Stimulated activated naive CD8-positive, alpha-beta T cell treated with anti-CD3 and anti-CD28 coated beads, Interleukin-15, amount 100 ng/mL, for 72 hours (primary cell): ENCODE data around the gene ZNF845.
"Not testable (repeated sequence)": the region's sequence is repeated elsewhere in the genome, so short reads cannot be mapped to it uniquely, and the experiment has no call there.

ENCODE experiments used
- ATAC-seq: fragments of 150-1000 bp; cut with Tn5 transposase; 2 replicates; pipeline ENCODE4 v1.10.0; 2021; ENCODE audit warnings: mild to moderate bottlenecking, moderate library complexity
- DNase-seq, 2 donors: peaks; one replicate each; pipeline ENCODE4 v3.0.0; 2021 to 2022
- H3K27ac Mint-ChIP-seq, 2 donors: one replicate each; pipeline ENCODE4 v1.8.0; 2022; ENCODE audit warnings: mild to moderate bottlenecking in 2 of 2, mixed read lengths in 2 of 2, moderate library complexity in 2 of 2
- H3K27me3 Mint-ChIP-seq: one replicate; pipeline ENCODE4 v1.8.0; 2022; ENCODE audit warnings: mixed read lengths
- H3K4me1 Mint-ChIP-seq: one replicate; pipeline ENCODE4 v1.8.0; 2022; ENCODE audit warnings: mild to moderate bottlenecking, mixed read lengths
- H3K4me3 Mint-ChIP-seq, 2 donors: one replicate each; pipeline ENCODE4 v1.8.0; 2022; ENCODE audit warnings: mild to moderate bottlenecking in 2 of 2, mixed read lengths in 2 of 2, moderate library complexity in 1 of 2
- H3K9me3 Mint-ChIP-seq, 2 donors: one replicate each; pipeline ENCODE4 v1.8.0; 2022; ENCODE audit warnings: mixed read lengths in 2 of 2

Gene ZNF845

DNA sequence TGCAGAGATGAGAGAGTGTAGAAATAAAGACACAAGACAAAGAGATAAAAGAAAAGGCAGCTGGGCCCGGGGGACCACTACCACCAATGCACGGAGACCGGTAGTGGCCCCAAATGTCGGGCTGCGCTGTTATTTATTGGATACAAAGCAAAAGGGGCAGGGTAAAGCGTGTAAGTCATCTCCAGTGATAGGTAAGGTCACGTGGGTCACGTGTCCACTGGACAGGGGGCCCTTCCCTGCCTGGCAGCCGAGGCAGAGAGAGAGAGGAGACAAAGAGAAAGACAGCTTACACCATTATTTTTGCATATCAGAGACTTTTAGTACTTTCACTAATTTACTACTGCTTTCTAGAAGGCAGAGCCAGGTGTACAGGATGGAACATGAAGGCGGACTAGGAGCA is 26.5 kb downstream of the ZNF845 start:
- H3K4me3 Mint-ChIP-seq, H3K4me1 Mint-ChIP-seq, ATAC-seq, H3K27me3 Mint-ChIP-seq, DNase-seq: not testable (repeated sequence)
- peak overlapping the region in 1 of 2 donors; percentile 19 for H3K27ac Mint-ChIP-seq
- H3K9me3 Mint-ChIP-seq: peaks cover 22 to 37% of the 10 kb centered on the region in 2 donors

DNA sequence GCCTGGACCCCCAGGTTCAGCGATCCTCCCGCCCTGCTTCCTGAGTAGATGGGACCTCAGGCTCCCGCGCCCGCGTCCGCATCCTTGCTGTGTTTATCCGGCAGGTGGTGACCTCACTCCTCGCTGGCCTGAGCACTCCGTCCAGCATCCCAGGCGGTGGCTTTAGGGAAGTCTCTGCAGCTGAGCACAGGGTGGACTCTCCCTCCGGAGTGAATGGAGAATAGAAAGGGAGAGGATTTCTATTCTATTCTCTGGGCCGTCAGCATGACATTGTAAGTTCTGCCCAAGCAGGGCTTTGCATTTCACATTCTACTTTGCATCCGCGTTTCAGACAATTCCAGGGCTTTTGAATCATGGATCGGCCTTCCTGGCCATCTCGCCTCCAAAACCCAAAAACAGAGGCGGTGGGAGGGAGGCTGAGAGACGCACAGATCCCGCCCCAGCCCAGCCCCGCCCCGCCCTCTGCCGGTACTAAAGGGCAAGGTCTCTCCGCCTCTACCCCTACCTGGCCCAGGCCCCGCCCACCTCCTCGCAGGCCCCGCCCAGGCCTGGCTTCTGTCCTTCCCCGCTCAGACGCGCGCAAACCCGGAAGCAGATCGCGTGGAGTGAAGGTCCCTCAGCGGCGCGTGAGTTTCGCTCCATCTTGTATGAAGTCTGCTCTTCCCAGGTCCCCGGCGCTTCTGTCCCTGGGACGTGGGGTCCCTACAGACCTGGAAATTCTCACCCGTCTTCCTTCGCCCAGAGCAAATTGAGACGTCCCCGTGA is 31.8 kb downstream of the ZNF845 start, which contains the start of gene ZNF525:
ZNF525 (plus strand) TSS at position 572 of the 765 bp plus-strand sequence. CDS start 6,577 bp downstream, outside the sequence.
- H3K27me3 Mint-ChIP-seq: no peaks in the 10 kb centered on the region
- peak within 1 kb of the TSS; percentile 90 to 91 for H3K4me3 Mint-ChIP-seq
- peak within 1 kb of the TSS; percentile 88 to 95 for H3K27ac Mint-ChIP-seq
- peaks cover 2 to 15% of the 10 kb centered on the region in 2 donors for H3K9me3 Mint-ChIP-seq
- peaks cover 22% of the 10 kb centered on the region for H3K4me1 Mint-ChIP-seq
- peak; percentile 96 for DNase-seq
- peak; percentile 100 for ATAC-seq

DNA sequence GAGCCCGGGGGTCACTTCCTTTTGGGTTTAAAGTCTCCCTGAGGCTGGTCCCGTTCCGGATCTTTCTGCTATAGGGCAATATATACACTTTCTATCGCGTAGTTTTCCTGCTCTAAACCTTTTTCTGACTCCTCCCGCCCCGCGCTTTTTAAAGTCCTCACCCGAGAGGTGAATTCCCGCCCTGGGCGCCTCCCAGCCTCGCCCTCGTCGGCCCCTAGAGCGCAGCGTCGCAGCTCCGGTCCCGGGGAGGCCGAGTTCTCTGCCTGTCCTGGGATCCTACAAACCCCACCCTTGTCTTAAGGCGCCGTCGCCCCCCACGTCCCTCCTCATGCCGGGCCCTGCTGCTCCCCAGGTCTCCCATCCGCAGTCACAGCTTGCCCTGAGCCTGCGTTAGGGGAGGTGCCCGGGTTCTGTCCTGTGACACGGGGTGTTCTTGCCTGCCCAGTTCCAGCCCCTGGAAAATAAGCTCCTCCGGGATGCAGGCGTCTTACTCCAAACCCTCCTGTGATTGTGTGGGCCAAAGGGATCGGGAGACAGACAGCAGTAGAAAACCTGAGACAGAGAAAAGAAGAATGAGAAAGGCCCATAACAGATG is 32.4 kb downstream of the ZNF845 start:
- H3K4me1 Mint-ChIP-seq: peaks cover 22% of the 10 kb centered on the region
- peak; percentile 74 for ATAC-seq

DNA sequence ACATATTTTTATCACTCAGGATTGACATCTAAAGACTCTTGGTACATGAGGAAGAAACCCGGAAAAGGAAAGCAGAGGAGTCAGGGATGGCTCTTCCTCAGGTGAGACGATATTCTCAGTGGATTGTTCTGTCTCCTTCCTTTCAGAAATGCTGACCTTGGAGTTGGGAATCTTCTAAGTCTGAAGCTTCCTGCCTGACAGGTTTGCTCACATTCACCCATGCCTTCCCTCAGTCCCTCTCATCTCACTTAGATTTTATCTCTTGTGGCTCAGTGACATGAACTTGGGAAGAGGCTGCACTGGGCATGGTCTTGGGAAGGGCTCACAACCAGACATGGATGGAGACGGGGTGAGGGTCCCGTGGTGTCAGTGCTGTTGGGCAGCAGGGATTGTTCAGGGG is 38.6 kb downstream of the ZNF845 start:
- no peaks in the 10 kb centered on the region for H3K27me3 Mint-ChIP-seq
- no peak overlapping the region for H3K4me3 Mint-ChIP-seq
- ATAC-seq (no peak), DNase-seq (no peak)
- no peak overlapping the region for H3K27ac Mint-ChIP-seq
- peaks cover 11% of the 10 kb centered on the region for H3K4me1 Mint-ChIP-seq
- H3K9me3 Mint-ChIP-seq: peaks cover 13 to 36% of the 10 kb centered on the region in 2 donors

More for the DNA sequence above, 32.4 kb downstream of the ZNF845 start:
- Mint-ChIP-seq H3K9me3 (peaks cover 6 to 15% of the 10 kb centered on the region in 2 donors), H3K27me3 (no peaks in the 10 kb centered on the region), H3K4me3 (peak overlapping the region; percentile 90 to 91), H3K27ac (peak overlapping the region; percentile 88 to 95)
- DNase-seq: no peak

DNA sequence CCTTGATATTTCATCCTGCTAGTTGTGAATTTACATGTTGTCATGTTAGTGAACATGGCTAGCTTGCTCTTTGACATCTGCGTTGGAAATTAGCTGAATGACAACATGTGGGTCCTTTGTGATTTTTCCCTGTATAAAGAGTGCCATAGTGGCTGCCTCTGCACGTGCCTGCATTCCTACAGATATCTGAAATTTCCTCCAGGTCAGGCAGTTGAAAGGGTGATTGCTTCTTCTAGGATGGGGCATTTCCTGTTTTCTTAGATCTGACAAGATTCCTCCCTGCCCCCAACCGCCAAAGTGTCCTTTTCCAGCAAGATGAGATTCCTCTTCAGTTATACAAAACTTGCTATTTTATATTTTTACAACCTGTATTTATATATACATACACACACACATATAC is 40.7 kb downstream of the ZNF845 start:
- no peak for DNase-seq
- H3K9me3 Mint-ChIP-seq: peaks cover 4 to 36% of the 10 kb centered on the region in 2 donors
- no peak overlapping the region for H3K4me3 Mint-ChIP-seq
- H3K27ac Mint-ChIP-seq: no peak overlapping the region
- no peak for ATAC-seq
- H3K27me3 Mint-ChIP-seq: no peaks in the 10 kb centered on the region
- no peaks in the 10 kb centered on the region for H3K4me1 Mint-ChIP-seq

DNA sequence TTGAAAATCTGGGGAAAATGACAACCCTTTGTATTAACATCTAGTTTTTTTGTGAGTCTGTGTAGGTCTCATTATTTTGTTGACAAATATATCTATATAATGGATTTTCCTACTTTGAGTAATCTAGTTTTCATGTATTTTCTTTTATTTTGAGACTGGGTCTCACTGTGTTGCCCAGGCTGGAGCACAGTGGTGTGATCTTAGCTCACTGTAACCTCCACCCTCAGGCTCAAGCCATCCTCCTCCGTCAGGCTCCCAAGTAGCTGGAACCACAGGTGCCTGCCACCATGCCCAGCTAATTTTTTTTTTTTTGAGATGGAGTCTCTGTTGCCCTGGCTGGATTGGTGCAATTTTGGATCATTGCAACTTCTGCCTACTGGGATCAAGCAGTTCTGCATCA is 41.2 kb downstream of the ZNF845 start:
- Mint-ChIP-seq H3K27me3 (no peaks in the 10 kb centered on the region), H3K4me1 (no peaks in the 10 kb centered on the region), H3K9me3 (peaks cover 4 to 36% of the 10 kb centered on the region in 2 donors), H3K4me3 (no peak overlapping the region), H3K27ac (no peak overlapping the region)
- no peak for ATAC-seq
- no peak for DNase-seq

DNA sequence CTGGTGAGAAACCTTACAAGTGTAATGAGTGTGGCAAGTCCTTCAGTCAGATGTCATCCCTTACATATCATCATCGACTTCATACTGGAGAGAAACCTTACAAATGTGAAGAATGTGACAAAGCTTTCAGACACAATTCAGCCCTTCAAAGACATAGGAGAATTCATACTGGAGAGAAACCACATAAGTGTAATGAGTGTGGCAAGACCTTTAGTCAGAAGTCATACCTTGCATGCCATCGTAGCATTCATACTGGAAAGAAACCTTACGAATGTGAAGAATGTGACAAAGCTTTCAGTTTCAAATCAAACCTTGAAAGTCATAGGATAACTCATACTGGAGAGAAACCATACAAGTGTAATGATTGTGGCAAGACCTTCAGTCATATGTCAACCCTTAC is 47.8 kb downstream of the ZNF845 start:
- no peak overlapping the region for H3K4me3 Mint-ChIP-seq
- H3K9me3 Mint-ChIP-seq: peaks cover 47 to 60% of the 10 kb centered on the region in 2 donors
- no peak overlapping the region for H3K27ac Mint-ChIP-seq
- no peaks in the 10 kb centered on the region for H3K4me1 Mint-ChIP-seq
- H3K27me3 Mint-ChIP-seq: no peaks in the 10 kb centered on the region
- no peak for ATAC-seq
- no peak for DNase-seq

DNA sequence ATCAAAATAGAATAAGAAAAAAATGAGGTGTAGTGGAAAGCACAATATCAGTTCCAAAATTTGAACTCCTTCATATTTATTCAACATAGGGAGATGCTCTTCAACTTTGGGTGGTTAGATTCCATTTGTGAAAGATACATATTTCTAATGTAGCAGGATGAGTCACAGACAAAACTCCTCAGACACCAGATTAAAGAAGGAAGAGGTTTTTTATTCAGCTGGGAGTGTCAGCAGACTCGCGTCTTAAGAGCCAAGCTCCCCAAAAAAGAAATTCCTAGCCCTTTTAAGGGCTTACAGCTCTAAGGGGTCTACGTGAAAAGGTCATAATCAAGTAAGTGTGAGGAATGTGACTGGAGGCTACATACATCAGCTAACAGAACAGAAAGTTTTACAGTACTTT is 54.6 kb downstream of the ZNF845 start:
- Mint-ChIP-seq H3K27ac (no peak overlapping the region), H3K27me3 (no peaks in the 10 kb centered on the region), H3K9me3 (peaks cover 43 to 71% of the 10 kb centered on the region in 2 donors), H3K4me1 (no peaks in the 10 kb centered on the region), H3K4me3 (no peak overlapping the region)
- no peak for DNase-seq
- no peak for ATAC-seq

DNA sequence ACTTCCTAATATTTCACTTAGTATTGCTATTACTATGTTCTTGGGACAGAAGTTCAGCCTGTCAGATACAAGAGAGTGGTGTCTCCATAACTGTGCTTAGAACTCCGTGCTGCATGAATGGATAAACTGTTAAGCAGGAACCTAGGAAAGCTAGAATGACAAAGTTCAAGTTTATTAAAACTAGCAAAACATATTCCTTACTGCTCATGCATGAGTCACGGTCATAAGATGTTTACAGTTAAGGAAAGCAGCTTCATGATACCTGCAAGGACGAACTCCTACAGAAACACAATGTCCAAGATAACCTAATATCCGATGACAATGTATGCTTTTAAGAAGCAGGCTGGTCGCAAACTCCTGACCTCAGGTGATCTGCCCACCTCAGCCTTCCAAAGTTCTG is 55.4 kb downstream of the ZNF845 start:
- no peak overlapping the region for H3K4me3 Mint-ChIP-seq
- peaks cover 3% of the 10 kb centered on the region for H3K4me1 Mint-ChIP-seq
- no peak overlapping the region for H3K27ac Mint-ChIP-seq
- DNase-seq (no peak), ATAC-seq (no peak)
- no peaks in the 10 kb centered on the region for H3K27me3 Mint-ChIP-seq
- peaks cover 42 to 71% of the 10 kb centered on the region in 2 donors for H3K9me3 Mint-ChIP-seq

DNA sequence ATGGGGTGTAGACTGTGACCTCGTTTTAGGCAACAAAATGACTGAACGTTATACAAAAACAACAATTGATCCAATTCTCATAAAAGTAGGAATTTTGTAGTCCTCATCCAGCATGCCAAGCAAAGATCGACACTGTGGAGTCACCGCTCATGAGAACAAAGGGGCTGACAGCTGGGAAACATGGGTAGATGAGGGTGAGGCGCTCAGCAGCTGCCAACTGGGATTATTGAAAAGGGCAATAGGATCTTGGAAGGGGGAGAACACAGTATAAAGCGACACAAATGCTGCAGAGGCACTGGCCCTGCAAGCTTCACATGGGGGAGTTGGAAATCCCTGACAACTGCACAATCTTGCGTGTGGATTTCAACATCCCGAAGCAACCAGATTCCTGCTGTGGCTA is 56.0 kb downstream of the ZNF845 start:
- Mint-ChIP-seq H3K27ac (no peak overlapping the region), H3K27me3 (no peaks in the 10 kb centered on the region), H3K4me1 (peaks cover 6% of the 10 kb centered on the region), H3K4me3 (no peak overlapping the region), H3K9me3 (peaks cover 40 to 67% of the 10 kb centered on the region in 2 donors)
- no peak for ATAC-seq
- DNase-seq: no peak

DNA sequence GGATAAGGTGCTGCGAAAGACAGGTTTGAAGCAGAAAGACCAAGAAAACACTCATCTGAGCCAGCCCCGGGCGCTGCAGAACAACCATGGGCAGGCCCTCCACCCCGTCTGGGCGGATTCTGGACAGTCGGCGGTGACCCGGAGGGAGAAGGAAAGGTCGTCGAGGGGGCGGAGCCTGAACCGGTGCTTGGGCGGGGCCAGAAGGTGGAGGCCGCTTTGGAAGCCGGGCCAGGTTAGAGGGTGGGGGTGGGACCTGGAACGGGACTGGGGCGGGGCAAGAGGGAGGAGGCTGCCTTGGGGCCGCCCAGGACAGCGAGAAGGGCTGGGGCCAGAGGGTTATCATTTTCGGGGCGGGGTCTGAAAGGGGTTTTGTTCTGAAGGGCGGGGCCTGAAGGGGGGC is 56.4 kb downstream of the ZNF845 start:
- no peak overlapping the region for H3K4me3 Mint-ChIP-seq
- no peak for DNase-seq
- H3K4me1 Mint-ChIP-seq: peaks cover 10% of the 10 kb centered on the region
- H3K9me3 Mint-ChIP-seq: peaks cover 36 to 63% of the 10 kb centered on the region in 2 donors
- H3K27me3 Mint-ChIP-seq: no peaks in the 10 kb centered on the region
- no peak for ATAC-seq
- no peak overlapping the region for H3K27ac Mint-ChIP-seq

DNA sequence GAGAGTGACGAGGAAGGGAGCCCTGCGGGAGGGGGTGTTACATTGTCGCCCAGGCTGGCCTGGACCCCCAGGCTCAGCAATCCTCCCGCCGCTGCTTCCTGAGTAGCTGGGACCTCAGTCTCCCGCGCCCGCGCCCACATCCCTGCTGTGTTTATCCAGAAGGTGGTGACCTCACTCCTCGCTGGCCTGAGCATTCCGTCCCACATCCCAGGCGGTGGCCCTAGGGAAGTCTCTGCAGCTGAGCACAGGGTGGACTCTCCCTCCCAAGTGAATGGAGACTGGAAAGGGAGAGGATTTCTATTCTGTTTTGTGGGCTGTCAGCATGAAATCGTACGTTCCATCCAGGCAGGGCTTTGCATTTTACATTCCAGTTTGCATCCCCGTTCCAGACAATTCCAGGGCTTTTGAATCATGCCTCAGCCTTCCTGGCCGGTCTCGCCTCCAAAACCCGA is 61.0 kb downstream of the ZNF845 start:
- Mint-ChIP-seq H3K27ac (peak overlapping the region; percentile 93 to 96), H3K4me1 (peaks cover 30% of the 10 kb centered on the region), H3K27me3 (no peaks in the 10 kb centered on the region), H3K9me3 (peaks cover 9 to 24% of the 10 kb centered on the region in 2 donors), H3K4me3 (peak overlapping the region; percentile 95)
- no peak for DNase-seq
- ATAC-seq: peak; percentile 1

DNA sequence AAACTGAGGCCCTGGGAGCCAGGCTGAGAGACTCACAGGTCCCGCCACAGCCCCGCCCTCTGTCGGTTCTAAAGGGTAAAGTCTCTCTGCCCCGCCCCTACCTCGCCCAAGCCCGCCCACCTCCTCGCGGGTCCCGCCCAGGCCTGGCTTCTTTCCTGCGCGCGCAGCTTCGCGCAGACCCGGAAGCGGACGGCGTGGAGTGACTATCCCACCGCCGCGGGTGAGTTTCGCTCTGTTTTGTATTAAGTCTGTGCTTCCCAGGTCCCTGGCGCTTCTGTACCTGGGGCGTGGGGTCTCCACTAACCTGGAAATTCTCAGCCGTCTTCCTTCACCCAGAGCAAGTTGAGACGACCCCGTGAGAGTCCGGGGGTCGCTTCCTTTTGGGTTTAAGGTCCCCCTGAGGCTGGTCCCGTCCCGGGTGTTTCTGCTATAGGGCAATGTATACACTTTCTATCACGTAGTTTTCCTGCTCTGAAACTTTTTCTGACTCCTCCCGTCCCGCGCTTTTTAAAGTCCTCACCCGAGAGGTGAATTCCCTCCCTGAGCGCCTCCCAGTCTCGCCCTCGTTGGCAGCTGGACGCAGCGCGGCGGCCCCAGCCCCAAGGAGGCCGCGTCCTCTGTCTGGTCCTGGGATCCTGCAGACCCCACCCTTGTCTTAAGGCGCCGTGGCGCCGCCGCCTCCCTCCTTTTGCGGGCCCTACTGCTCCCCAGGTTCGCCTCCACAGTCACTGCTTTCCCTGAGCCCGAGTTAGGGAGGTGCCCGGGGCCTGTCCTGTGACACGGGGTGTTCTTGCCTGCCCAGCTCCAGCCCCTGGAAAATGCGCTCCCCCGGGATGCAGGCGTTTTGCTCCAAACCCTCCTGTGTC is 61.7 kb downstream of the ZNF845 start, which contains the start of gene ZNF765:
ZNF765 (plus strand) TSS at position 176 of the 866 bp plus-strand sequence. CDS start 2,867 bp downstream, outside the sequence.
- Mint-ChIP-seq H3K27ac (peak within 1 kb of the TSS; percentile 93 to 96), H3K27me3 (no peaks in the 10 kb centered on the region), H3K4me3 (peak within 1 kb of the TSS; percentile 95), H3K4me1 (peaks cover 30% of the 10 kb centered on the region), H3K9me3 (peaks cover 7 to 17% of the 10 kb centered on the region in 2 donors)
- ATAC-seq (peak; percentile 99), DNase-seq (peak; percentile 95 to 96)

DNA sequence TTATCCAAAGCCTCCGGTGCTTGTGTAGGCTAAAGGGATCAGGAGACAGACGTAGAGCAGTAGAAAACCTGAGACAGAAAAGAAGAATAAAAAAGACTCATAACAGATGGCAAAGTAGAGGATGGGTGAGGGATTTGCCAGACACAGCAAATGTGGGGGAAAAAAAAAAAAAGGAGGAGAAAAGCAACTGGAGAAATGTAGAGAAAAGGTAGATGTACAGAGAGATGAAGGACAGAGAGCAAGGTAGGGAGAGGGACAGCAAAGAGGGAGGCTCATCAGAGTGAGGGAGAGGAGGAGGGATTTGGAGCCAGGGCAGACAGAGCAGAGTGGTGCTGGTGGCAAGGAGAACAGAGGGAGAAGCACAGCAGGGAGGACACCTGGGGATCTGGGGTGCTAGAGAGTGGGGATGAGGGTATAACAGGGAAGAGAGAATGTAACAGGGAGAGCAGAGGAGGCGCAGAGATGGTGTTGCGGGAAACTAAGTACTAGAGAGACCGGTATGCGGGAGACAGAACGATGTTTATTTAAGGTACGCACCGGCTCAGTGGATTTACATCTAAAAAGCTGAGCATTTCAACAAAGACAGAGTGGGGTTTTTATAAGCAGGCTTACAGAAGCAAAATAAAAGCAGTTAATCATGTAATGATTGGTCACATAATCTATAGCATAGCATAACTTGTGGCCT is 62.4 kb downstream of the ZNF845 start:
- Mint-ChIP-seq H3K4me3 (peak overlapping the region; percentile 95), H3K27ac (peak overlapping the region; percentile 93 to 96), H3K4me1 (peaks cover 30% of the 10 kb centered on the region), H3K9me3 (peaks cover 5 to 13% of the 10 kb centered on the region in 2 donors)
- H3K27me3 Mint-ChIP-seq, ATAC-seq, DNase-seq: not testable (repeated sequence)

DNA sequence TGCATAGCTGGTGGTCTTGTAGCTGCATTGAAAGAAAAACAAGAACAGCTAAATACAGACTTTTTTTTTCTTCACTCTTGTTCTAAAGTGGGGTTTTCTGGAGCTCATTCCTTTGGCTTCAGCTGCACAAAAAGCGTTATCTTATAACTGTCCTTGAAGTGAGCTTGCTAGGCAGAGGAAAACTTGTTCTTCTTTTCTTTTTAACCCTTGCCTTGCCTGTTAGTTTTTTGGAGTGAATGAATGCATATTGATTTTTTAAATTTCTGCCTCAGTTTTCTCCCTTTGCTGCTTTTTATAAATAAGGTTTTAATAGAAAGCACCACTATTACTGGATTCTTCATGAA is 62.9 kb downstream of the ZNF845 start:
- H3K4me3 Mint-ChIP-seq: peak overlapping the region; percentile 95
- H3K27ac Mint-ChIP-seq: no peak overlapping the region
- H3K27me3 Mint-ChIP-seq: no peaks in the 10 kb centered on the region
- peaks cover 30% of the 10 kb centered on the region for H3K4me1 Mint-ChIP-seq
- peaks cover 6 to 13% of the 10 kb centered on the region in 2 donors for H3K9me3 Mint-ChIP-seq
- DNase-seq: no peak
- ATAC-seq: no peak
